Type B pancreatic cell (in vitro differentiated cells): ENCODE measurements around the gene BICD1. TPM values are rescaled to one million over a fixed set of nuclear protein-coding genes. Genes with fewer than 3 reads are reported as not detected.

Experiments used
- DNase-seq: peaks from one replicate; pipeline ENCODE4 v3.0.0; 2021; ENCODE audit warnings: mixed read lengths; ENCODE audit not compliant: unreplicated experiment; ENCODE audit errors: extremely low spot score
- H3K27ac Mint-ChIP-seq: 2 replicates; pipeline ENCODE4 v1.8.0; 2021; ENCODE audit warnings: mild to moderate bottlenecking, mixed read lengths
- H3K27me3 Mint-ChIP-seq: 2 replicates; pipeline ENCODE4 v1.8.0; 2021; ENCODE audit warnings: mixed read lengths
- H3K36me3 Mint-ChIP-seq: 2 replicates; pipeline ENCODE4 v1.8.0; 2021; ENCODE audit warnings: mixed read lengths
- H3K4me1 Mint-ChIP-seq: one replicate; pipeline ENCODE4 v1.8.0; 2021; ENCODE audit warnings: mixed read lengths; ENCODE audit not compliant: unreplicated experiment
- H3K4me3 Mint-ChIP-seq: 2 replicates; pipeline ENCODE4 v1.8.0; 2021; ENCODE audit warnings: mild to moderate bottlenecking, mixed read lengths
- H3K9me3 Mint-ChIP-seq: 2 replicates; pipeline ENCODE4 v1.8.0; 2021; ENCODE audit warnings: mixed read lengths
- CTCF ChIP-seq: fragments of 200-600 bp; sonication (generic); conservative IDR thresholded peaks from 2 replicates; pipeline ENCODE4 v1.5.0; 2021; ENCODE audit warnings: antibody characterized with exemption, mild to moderate bottlenecking
- total RNA-seq: library from RNA; stranded (reverse); gene quantifications from 2 replicates; pipeline ENCODE4 v1.2.1, GENCODE V29; 2021; ENCODE audit warnings: low replicate concordance

BICD1 gene
- total RNA-seq, 1 donor from 2014 or later: 37.7 TPM

- no peak overlapping the region for H3K4me3 Mint-ChIP-seq
- no peak overlapping the region for H3K27ac Mint-ChIP-seq
- TF ChIP-seq CTCF: no peak
- DNase-seq: no peak
- peaks cover 15% of the 10 kb centered on the region for H3K36me3 Mint-ChIP-seq
- no peaks in the 10 kb centered on the region for H3K27me3 Mint-ChIP-seq
- H3K4me1 Mint-ChIP-seq: no peaks in the 10 kb centered on the region
- H3K9me3 Mint-ChIP-seq: no peaks in the 10 kb centered on the region
These were observed 20.1 kb downstream of the BICD1 start for GRCh38 chr12:32126720-32127119.

- Mint-ChIP-seq H3K27ac (no peak overlapping the region), H3K27me3 (no peaks in the 10 kb centered on the region), H3K4me3 (no peak overlapping the region), H3K4me1 (no peaks in the 10 kb centered on the region), H3K9me3 (no peaks in the 10 kb centered on the region), H3K36me3 (peaks cover 21% of the 10 kb centered on the region)
- TF ChIP-seq CTCF: no peak
- no peak for DNase-seq
These were observed 25.0 kb downstream of the BICD1 start for GRCh38 chr12:32131666-32132065.

- no peaks in the 10 kb centered on the region for H3K4me1 Mint-ChIP-seq
- H3K4me3 Mint-ChIP-seq: no peak overlapping the region
- no peak for DNase-seq
- TF ChIP-seq CTCF: no peak
- no peaks in the 10 kb centered on the region for H3K27me3 Mint-ChIP-seq
- no peak overlapping the region for H3K27ac Mint-ChIP-seq
- peaks cover 18% of the 10 kb centered on the region for H3K36me3 Mint-ChIP-seq
- H3K9me3 Mint-ChIP-seq: no peaks in the 10 kb centered on the region
These were observed 27.6 kb downstream of the BICD1 start for GRCh38 chr12:32134101-32134888.

- Mint-ChIP-seq H3K27me3 (no peaks in the 10 kb centered on the region), H3K27ac (peak overlapping the region; percentile 17), H3K4me1 (peaks cover 3% of the 10 kb centered on the region), H3K4me3 (no peak overlapping the region), H3K9me3 (no peaks in the 10 kb centered on the region), H3K36me3 (peaks cover 12% of the 10 kb centered on the region)
- TF ChIP-seq CTCF: no peak
- DNase-seq: no peak
These were observed 29.3 kb downstream of the BICD1 start for GRCh38 chr12:32135967-32136366.

GRCh38 chr12:32136404-32136803 lies 29.8 kb downstream of the BICD1 start:
- Mint-ChIP-seq H3K27ac (peak overlapping the region; percentile 17), H3K36me3 (peaks cover 12% of the 10 kb centered on the region), H3K27me3 (no peaks in the 10 kb centered on the region), H3K9me3 (no peaks in the 10 kb centered on the region), H3K4me3 (no peak overlapping the region), H3K4me1 (peaks cover 3% of the 10 kb centered on the region)
- DNase-seq: no peak
- no peak for TF ChIP-seq CTCF
